K562 (cell line): ENCODE measurements around the gene FAM193A.

ENCODE experiments used
- BHLHE40 ChIP-seq: IDR thresholded peaks from 2 replicates; pipeline ENCODE4 v1.6.1; 2011; ENCODE audit warnings: low read length, improper control_type of control experiment
- KLF16 ChIP-seq: IDR thresholded peaks from 2 replicates; pipeline ENCODE4 v1.6.1; 2016; ENCODE audit warnings: antibody characterized with exemption
- NCOR1 ChIP-seq: fragments of 450-650 bp; IDR thresholded peaks from 2 replicates; pipeline ENCODE4 v1.6.1; 2016; ENCODE audit warnings: mild to moderate bottlenecking, moderate library complexity
- POLR2AphosphoS5 ChIP-seq: IDR thresholded peaks from 2 replicates; pipeline ENCODE4 v1.6.1; 2011; ENCODE audit warnings: mild to moderate bottlenecking, low read depth, low read length, moderate library complexity; ENCODE audit not compliant: control insufficient read depth, insufficient read depth
- SLC30A9 ChIP-seq: fragments of 250-450 bp; sonication (Bioruptor Pico); IDR thresholded peaks from 2 replicates; pipeline ENCODE4 v1.8.0; 2022; ENCODE audit warnings: mild to moderate bottlenecking, moderate library complexity
- ZBTB1 ChIP-seq: sonication (generic); formaldehyde crosslinking; IDR thresholded peaks from 2 replicates; pipeline ENCODE4 v1.8.1; 2023; ENCODE audit warnings: missing genetic modification reagents, low read depth, mild to moderate bottlenecking, borderline replicate concordance
- TF ChIP-seq, protein P1 (sequence below): sonication (generic); formaldehyde crosslinking; IDR thresholded peaks from 2 replicates; pipeline ENCODE4 v1.4.0; 2020; ENCODE audit warnings: mild to moderate bottlenecking, missing genetic modification reagents
- TF ChIP-seq, protein P2 (sequence below): fragments of 450-650 bp; conservative IDR thresholded peaks from 2 replicates; pipeline ENCODE4 v1.6.1; 2016; ENCODE audit warnings: missing genetic modification characterization, low read depth, mild to moderate bottlenecking, missing compliant biosample characterization, moderate library complexity
- TF ChIP-seq, protein P3 (sequence below): fragments of 200-600 bp; sonication (generic); IDR thresholded peaks from one replicate; pipeline ENCODE4 v1.6.1; 2012; ENCODE audit warnings: mild to moderate bottlenecking, low read depth, low read length, inconsistent platforms
- TF ChIP-seq, protein P4 (sequence below): fragments of 450-650 bp; IDR thresholded peaks from 2 replicates; pipeline ENCODE4 v1.6.1; 2018; ENCODE audit warnings: mild to moderate bottlenecking, low read depth; ENCODE audit not compliant: partially characterized antibody

DNA sequence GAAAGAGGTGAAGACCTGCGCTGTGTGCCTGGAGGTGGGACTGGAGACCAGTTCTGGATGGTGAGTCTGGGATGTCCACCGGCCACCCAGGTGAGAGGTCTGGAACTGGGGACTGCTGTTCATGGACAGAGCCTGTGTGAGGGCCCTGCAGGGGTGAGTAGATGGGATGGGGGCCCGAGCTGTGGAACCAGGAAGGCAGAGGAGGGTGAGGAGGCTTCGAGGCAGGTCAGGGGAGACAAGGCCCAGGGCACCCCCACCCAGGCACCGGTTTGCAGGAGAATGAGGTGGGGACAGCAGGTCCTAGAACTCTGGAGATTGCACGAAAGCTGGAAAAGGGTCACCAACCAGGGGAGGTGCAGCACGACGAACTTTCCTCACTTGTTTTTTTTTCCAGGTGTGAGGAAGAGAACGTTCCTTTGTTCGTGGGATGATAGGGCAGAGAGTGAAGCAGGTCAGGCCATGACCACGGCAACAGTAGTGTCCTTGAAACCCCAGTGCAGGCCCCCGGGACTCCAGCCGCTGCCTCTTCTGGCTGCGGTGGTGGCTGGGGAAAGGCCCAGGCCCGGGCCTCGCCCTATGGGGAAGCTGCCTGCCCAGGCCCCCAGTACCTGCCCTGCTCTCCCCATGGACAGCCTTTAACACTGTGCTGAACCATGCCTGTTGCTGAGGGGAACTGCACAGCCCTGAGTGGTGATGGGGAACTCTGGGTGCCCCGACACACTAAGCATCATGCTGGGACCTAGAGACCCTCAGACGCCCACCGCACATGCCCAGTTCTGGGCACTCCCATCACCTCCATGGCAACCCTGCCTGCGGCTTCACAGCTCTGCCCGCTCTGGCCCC is 196.8 kb downstream of the FAM193A start:
- TF ChIP-seq, protein P1, sequence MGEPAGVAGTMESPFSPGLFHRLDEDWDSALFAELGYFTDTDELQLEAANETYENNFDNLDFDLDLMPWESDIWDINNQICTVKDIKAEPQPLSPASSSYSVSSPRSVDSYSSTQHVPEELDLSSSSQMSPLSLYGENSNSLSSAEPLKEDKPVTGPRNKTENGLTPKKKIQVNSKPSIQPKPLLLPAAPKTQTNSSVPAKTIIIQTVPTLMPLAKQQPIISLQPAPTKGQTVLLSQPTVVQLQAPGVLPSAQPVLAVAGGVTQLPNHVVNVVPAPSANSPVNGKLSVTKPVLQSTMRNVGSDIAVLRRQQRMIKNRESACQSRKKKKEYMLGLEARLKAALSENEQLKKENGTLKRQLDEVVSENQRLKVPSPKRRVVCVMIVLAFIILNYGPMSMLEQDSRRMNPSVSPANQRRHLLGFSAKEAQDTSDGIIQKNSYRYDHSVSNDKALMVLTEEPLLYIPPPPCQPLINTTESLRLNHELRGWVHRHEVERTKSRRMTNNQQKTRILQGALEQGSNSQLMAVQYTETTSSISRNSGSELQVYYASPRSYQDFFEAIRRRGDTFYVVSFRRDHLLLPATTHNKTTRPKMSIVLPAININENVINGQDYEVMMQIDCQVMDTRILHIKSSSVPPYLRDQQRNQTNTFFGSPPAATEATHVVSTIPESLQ (CRISPR knock-in tag): no peak
- TF ChIP-seq POLR2AphosphoS5: no peak; the same call in 1 of the 2 replicates
- TF ChIP-seq SLC30A9 (CRISPR knock-in tag): no peak
- TF ChIP-seq, protein P2, sequence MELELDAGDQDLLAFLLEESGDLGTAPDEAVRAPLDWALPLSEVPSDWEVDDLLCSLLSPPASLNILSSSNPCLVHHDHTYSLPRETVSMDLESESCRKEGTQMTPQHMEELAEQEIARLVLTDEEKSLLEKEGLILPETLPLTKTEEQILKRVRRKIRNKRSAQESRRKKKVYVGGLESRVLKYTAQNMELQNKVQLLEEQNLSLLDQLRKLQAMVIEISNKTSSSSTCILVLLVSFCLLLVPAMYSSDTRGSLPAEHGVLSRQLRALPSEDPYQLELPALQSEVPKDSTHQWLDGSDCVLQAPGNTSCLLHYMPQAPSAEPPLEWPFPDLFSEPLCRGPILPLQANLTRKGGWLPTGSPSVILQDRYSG (tag): no peak
- TF ChIP-seq BHLHE40: no peak
- TF ChIP-seq KLF16: no peak
- TF ChIP-seq, protein P3, sequence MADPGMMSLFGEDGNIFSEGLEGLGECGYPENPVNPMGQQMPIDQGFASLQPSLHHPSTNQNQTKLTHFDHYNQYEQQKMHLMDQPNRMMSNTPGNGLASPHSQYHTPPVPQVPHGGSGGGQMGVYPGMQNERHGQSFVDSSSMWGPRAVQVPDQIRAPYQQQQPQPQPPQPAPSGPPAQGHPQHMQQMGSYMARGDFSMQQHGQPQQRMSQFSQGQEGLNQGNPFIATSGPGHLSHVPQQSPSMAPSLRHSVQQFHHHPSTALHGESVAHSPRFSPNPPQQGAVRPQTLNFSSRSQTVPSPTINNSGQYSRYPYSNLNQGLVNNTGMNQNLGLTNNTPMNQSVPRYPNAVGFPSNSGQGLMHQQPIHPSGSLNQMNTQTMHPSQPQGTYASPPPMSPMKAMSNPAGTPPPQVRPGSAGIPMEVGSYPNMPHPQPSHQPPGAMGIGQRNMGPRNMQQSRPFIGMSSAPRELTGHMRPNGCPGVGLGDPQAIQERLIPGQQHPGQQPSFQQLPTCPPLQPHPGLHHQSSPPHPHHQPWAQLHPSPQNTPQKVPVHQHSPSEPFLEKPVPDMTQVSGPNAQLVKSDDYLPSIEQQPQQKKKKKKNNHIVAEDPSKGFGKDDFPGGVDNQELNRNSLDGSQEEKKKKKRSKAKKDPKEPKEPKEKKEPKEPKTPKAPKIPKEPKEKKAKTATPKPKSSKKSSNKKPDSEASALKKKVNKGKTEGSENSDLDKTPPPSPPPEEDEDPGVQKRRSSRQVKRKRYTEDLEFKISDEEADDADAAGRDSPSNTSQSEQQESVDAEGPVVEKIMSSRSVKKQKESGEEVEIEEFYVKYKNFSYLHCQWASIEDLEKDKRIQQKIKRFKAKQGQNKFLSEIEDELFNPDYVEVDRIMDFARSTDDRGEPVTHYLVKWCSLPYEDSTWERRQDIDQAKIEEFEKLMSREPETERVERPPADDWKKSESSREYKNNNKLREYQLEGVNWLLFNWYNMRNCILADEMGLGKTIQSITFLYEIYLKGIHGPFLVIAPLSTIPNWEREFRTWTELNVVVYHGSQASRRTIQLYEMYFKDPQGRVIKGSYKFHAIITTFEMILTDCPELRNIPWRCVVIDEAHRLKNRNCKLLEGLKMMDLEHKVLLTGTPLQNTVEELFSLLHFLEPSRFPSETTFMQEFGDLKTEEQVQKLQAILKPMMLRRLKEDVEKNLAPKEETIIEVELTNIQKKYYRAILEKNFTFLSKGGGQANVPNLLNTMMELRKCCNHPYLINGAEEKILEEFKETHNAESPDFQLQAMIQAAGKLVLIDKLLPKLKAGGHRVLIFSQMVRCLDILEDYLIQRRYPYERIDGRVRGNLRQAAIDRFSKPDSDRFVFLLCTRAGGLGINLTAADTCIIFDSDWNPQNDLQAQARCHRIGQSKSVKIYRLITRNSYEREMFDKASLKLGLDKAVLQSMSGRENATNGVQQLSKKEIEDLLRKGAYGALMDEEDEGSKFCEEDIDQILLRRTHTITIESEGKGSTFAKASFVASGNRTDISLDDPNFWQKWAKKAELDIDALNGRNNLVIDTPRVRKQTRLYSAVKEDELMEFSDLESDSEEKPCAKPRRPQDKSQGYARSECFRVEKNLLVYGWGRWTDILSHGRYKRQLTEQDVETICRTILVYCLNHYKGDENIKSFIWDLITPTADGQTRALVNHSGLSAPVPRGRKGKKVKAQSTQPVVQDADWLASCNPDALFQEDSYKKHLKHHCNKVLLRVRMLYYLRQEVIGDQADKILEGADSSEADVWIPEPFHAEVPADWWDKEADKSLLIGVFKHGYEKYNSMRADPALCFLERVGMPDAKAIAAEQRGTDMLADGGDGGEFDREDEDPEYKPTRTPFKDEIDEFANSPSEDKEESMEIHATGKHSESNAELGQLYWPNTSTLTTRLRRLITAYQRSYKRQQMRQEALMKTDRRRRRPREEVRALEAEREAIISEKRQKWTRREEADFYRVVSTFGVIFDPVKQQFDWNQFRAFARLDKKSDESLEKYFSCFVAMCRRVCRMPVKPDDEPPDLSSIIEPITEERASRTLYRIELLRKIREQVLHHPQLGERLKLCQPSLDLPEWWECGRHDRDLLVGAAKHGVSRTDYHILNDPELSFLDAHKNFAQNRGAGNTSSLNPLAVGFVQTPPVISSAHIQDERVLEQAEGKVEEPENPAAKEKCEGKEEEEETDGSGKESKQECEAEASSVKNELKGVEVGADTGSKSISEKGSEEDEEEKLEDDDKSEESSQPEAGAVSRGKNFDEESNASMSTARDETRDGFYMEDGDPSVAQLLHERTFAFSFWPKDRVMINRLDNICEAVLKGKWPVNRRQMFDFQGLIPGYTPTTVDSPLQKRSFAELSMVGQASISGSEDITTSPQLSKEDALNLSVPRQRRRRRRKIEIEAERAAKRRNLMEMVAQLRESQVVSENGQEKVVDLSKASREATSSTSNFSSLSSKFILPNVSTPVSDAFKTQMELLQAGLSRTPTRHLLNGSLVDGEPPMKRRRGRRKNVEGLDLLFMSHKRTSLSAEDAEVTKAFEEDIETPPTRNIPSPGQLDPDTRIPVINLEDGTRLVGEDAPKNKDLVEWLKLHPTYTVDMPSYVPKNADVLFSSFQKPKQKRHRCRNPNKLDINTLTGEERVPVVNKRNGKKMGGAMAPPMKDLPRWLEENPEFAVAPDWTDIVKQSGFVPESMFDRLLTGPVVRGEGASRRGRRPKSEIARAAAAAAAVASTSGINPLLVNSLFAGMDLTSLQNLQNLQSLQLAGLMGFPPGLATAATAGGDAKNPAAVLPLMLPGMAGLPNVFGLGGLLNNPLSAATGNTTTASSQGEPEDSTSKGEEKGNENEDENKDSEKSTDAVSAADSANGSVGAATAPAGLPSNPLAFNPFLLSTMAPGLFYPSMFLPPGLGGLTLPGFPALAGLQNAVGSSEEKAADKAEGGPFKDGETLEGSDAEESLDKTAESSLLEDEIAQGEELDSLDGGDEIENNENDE: no peak
- TF ChIP-seq, protein P4, sequence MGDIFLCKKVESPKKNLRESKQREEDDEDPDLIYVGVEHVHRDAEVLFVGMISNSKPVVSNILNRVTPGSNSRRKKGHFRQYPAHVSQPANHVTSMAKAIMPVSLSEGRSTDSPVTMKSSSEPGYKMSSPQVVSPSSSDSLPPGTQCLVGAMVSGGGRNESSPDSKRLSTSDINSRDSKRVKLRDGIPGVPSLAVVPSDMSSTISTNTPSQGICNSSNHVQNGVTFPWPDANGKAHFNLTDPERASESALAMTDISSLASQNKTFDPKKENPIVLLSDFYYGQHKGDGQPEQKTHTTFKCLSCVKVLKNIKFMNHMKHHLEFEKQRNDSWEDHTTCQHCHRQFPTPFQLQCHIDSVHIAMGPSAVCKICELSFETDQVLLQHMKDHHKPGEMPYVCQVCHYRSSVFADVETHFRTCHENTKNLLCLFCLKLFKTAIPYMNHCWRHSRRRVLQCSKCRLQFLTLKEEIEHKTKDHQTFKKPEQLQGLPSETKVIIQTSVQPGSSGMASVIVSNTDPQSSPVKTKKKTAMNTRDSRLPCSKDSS: no peak
- TF ChIP-seq ZBTB1 (CRISPR knock-in tag): no peak
- TF ChIP-seq NCOR1: no peak
